ENCODE data around the gene INTS3. TPM values are rescaled to one million over a fixed set of nuclear protein-coding genes. Genes with fewer than 3 reads are reported as not detected.
A peak's percentile ranks its signal among the peaks of the same experiment; 100 is the strongest.

Gene INTS3
- total and polyA plus RNA-seq, 2 of the 8 experiments (the other 6 are each of a cell fraction or from before 2014, with no cell fraction given): 66.8 to 93.2 TPM

DNA sequence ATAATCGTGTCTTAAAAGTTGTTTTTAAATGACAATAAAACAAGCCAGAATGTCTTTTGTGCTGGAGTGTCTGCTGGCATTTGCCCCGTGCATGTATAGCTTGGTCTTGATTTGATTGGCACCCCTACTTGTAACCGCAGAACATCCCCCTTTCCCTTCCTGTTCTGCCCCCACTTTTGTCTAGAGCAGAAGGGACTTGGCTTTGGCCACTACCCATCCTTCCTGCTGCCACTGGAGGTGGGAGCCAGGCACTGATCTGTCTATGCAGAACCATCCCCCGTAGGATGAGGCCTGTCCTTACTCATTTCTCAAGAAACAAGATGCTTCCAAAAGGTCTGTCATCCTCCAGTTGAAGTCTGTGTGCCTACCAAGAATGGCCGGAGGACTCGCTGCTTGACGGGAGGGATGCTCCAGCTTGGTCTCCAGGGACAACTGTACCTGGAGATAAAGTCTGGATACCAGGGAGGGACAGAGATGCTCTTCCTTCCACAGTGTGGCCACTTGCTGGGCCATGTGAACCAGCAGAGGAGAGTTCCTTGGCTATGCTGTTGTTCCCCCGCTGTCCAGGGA is 46.3 kb downstream of the INTS3 start:
- H2AK5ac ChIP-seq (ENCODE audit: low read depth, low read length): no peak overlapping the region
- DNase-seq (ENCODE audit: low read depth in 1 of 2, low spot score in 2 of 2): no peak

More for the DNA sequence above, 46.3 kb downstream of the INTS3 start:
- whole genome bisulfite sequencing, 2 experiments (ENCODE audit: extremely low coverage in 1 of 2, insufficient coverage in 1 of 2, insufficient read length in 1 of 2, insufficient replicate concordance in 2 of 2, low coverage in 1 of 2, low lambda C conversion rate in 2 of 2, missing lambda C conversion rate in 1 of 2): 87% methylated on average over 8 of the region's 8 CpGs; no CpG with 5 or more reads in 1 of the 2 experiments
- no peaks in the 10 kb centered on the region; a peak in 1 of 4 replicates for H3K79me2 ChIP-seq (ENCODE audit: control insufficient read depth in 1 of 2, insufficient read depth in 2 of 2, low read length in 2 of 2)
- no peak for FAIRE-seq
- no peak overlapping the region for H3K18ac ChIP-seq (ENCODE audit: extremely low read depth, low read length)
- TF ChIP-seq POU5F1 (IDR thresholded peaks at IDR 0.05; ENCODE audit: low read depth, low read length) (no peak), RAD21 (IDR thresholded peaks at IDR 0.05 in 1 of 2, conservative IDR thresholded peaks at IDR 0.05 in 1 of 2; ENCODE audit: low read depth in 2 of 2, low read length in 2 of 2) (no peak), POLR2A (IDR thresholded peaks at IDR 0.05; ENCODE audit: control extremely low read depth in 1 of 2, low read depth in 2 of 2, low read length in 2 of 2) (0 out of 3 replicates have a peak, but pooled peaks of 1 of the 2 experiments have one; percentile 14)
- no peak overlapping the region for H2AFZ ChIP-seq (ENCODE audit: low read length)
- no peak overlapping the region for H3K23ac ChIP-seq (ENCODE audit: insufficient read length)
- peaks cover 5% of the 10 kb centered on the region; the same call in 1 of the 2 replicates for H3K79me1 ChIP-seq (ENCODE audit: low read depth, low read length)
- no peak overlapping the region for H3K14ac ChIP-seq (ENCODE audit: insufficient read length)
- H3K56ac ChIP-seq (replicated peaks; ENCODE audit: insufficient read length, low read depth, low read length): no peak overlapping the region
- peaks cover 0 to 20% (median 11%) of the 10 kb centered on the region in 4 experiments; a peak in 6 of 7 replicates for H3K4me1 ChIP-seq (replicated peaks in 1 of 4; ENCODE audit: control insufficient read depth in 3 of 4, insufficient read depth in 4 of 4, low read length in 3 of 4)
- no peak overlapping the region for H4K5ac ChIP-seq (ENCODE audit: insufficient read length, low read depth, low read length)
- H2BK5ac ChIP-seq (ENCODE audit: low read depth, low read length): no peak overlapping the region
- H4K91ac ChIP-seq (replicated peaks; ENCODE audit: insufficient read length, low read length): no peak overlapping the region
- H2BK20ac ChIP-seq (ENCODE audit: low read length): 0 out of 2 replicates have a peak overlapping the region, but pooled peaks have one; percentile 32
- peak overlapping the region; percentile 3 for H3K4ac ChIP-seq (replicated peaks; ENCODE audit: insufficient read length, low read depth, low read length)
- peak overlapping the region; percentile 85 to 87; a peak in 3 of 4 replicates for H3K4me2 ChIP-seq (ENCODE audit: insufficient read depth in 1 of 2, low read depth in 2 of 2, low read length in 2 of 2)
- CTCF ChIA-PET (ENCODE audit: partially characterized antibody): interaction anchor here (0.7 to 12.1 kb wide), 6 partner anchors 10 to 185 kb away, joined by 3 to 172 read pairs (median 4); partner anchors contain the start of genes ILF2 and NPR1
- no peak overlapping the region for H4K8ac ChIP-seq (ENCODE audit: extremely low read depth, insufficient read depth, low read length)
- H2BK15ac ChIP-seq (ENCODE audit: low read length): no peak overlapping the region
- no peak overlapping the region for H3K9ac ChIP-seq (replicated peaks in 1 of 4; ENCODE audit: extremely low read depth in 1 of 4, low read depth in 3 of 4, low read length in 3 of 4)
- peaks cover 11% of the 10 kb centered on the region for H3K23me2 ChIP-seq (ENCODE audit: low read depth, low read length)
- H3K9me3 ChIP-seq (ENCODE audit: insufficient read depth in 2 of 2, low read depth in 1 of 2, low read length in 1 of 2): no peaks in the 10 kb centered on the region
- H3K4me3 ChIP-seq (ENCODE audit: extremely low read depth in 1 of 4, insufficient read depth in 2 of 4, low read depth in 3 of 4, low read length in 4 of 4): no peak overlapping the region
- H4K20me1 ChIP-seq (replicated peaks in 1 of 2; ENCODE audit: control insufficient read depth in 1 of 2, insufficient read depth in 2 of 2, low read length in 2 of 2): no peaks in the 10 kb centered on the region
- POLR2A ChIA-PET (ENCODE audit: partially characterized antibody): interaction anchor here (0.7 to 6.3 kb wide), 10 partner anchors 8 to 218 kb away, joined by 3 to 53 read pairs (median 4); partner anchors contain the start of gene RPS27
- peaks cover 7 to 37% (median 14%) of the 10 kb centered on the region in 4 experiments; a peak in 4 of 8 replicates for H3K36me3 ChIP-seq (ENCODE audit: control insufficient read depth in 2 of 4, insufficient read depth in 4 of 4, low read length in 3 of 4)
- no peak overlapping the region for H2BK12ac ChIP-seq (ENCODE audit: low read depth, low read length)
- H3K27me3 ChIP-seq (replicated peaks in 1 of 4; ENCODE audit: control insufficient read depth in 3 of 4, extremely low read depth in 1 of 4, insufficient read depth in 3 of 4, low read length in 3 of 4): no peaks in the 10 kb centered on the region; a peak in 1 of 7 replicates
- H3K27ac ChIP-seq (ENCODE audit: low read depth, low read length): no peak overlapping the region
- H2BK120ac ChIP-seq (replicated peaks; ENCODE audit: low read depth, low read length): no peak overlapping the region

Measured in H1 (cell line).